ENCODE data around the gene WNT4. TPM values are rescaled to one million over a fixed set of nuclear protein-coding genes. Genes with fewer than 3 reads are reported as not detected.

Gene WNT4
- not detected in 2 replicates for total RNA-seq (2014; rRNA removed; shearing (Covaris generic); ENCODE audit: low replicate concordance)

DNA sequence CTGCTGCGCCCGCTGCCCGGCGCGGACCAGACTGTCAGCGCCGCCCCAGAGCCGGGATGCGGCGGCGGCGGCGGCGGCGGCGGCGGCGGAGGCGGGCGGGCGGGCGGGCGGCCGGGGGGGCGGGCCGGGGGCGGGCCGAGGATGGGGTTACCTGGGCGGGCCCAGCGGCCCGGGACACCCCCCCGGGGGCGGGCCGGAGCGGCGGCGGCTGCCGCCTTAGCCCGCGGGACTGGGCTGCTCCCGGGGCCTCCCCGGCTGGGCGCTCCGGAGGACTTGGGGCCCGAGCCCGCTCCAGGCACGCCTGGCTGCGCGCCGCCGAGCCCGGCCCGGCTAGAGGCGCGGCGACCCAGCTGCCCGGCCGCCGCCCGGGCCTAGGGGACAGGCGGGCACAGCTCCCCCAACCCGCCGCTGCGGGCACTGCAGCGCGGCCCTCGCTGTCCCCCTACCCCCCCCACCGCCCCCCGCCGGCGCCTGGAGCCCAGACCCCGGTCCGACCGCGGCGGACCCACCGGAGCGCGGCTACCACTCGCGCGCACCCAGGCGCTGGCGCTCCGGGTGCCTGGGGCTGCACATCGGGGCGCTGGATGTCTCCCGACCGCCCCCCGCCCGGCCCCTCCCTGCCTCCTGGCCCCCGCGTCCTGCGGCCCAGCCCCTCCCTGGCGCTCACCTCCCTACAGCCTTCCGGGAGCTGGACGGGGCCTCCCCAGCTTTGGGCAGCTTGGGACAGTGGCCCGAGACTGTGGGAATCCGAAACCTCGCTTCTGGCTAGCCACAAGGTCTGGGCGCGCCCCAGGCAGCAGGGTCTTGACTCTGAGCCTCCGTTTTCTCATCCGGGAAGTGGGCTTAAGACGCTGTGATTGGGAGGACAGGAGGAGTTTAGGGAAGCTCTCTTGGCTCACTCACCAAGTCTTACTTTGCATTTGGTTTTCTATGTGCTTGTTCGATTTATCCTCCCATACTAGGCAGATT is at the start of gene WNT4:
TSS of gene WNT4 (minus strand) at position 33 of the 969 bp plus-strand sequence. CDS start 175 bp downstream, outside the sequence.
- Histone ChIP-seq H3K79me2 (ENCODE audit: low read length) (no peaks in the 10 kb centered on the region), H3K27ac (ENCODE audit: low read length) (no peak within 1 kb of the TSS), H4K20me1 (ENCODE audit: insufficient read depth, low read depth, low read length) (no peaks in the 10 kb centered on the region; the same call in 1 of the 2 replicates), H3K4me1 (ENCODE audit: low read length) (no peaks in the 10 kb centered on the region), H3K4me2 (ENCODE audit: low read depth, low read length, poor library complexity, severe bottlenecking) (no peak within 1 kb of the TSS), H3K27me3 (ENCODE audit: low read length) (no peaks in the 10 kb centered on the region), H3K9me3 (ENCODE audit: low read length) (no peaks in the 10 kb centered on the region), H3K36me3 (ENCODE audit: insufficient read depth, low read length) (no peaks in the 10 kb centered on the region), H2AFZ (ENCODE audit: low read length) (no peak within 1 kb of the TSS), H3K9ac (ENCODE audit: low read length) (no peak within 1 kb of the TSS), H3K9me2 (replicated peaks; ENCODE audit: insufficient read depth, low read length) (no peaks in the 10 kb centered on the region), H3K4me3 (ENCODE audit: low read length) (no peak within 1 kb of the TSS)
- DNase-seq: no peak

DNA sequence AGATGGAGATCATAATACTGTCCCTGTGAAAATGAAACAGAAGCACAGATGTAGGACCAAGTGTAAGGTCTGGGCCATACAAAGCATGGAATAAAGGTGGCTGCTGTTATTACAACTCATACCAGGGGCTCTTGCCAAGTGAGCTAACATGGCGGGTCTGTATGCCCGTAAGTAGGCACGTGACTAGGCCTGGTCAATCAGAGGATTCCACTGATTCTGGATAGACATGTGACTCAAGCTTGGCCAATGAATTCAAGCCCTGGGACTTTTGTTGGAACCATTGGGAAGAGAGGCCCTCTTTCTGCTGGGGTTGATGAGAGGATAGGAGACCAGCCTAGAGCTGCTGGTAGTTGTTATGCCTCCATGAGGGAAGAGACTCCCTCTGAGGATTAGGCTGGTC is 47.8 kb upstream of the WNT4 start:
- no peak overlapping the region for H3K9ac ChIP-seq (ENCODE audit: low read length)
- no peaks in the 10 kb centered on the region for H3K36me3 ChIP-seq (ENCODE audit: insufficient read depth, low read length)
- H3K27ac ChIP-seq (ENCODE audit: low read length): no peak overlapping the region
- no peaks in the 10 kb centered on the region for H3K9me3 ChIP-seq (ENCODE audit: low read length)
- no peak overlapping the region for H3K4me3 ChIP-seq (ENCODE audit: low read length)
- H3K79me2 ChIP-seq (ENCODE audit: low read length): no peaks in the 10 kb centered on the region
- no peak overlapping the region for H2AFZ ChIP-seq (ENCODE audit: low read length)
- no peak overlapping the region for H3K4me2 ChIP-seq (ENCODE audit: low read depth, low read length, poor library complexity, severe bottlenecking)
- no peaks in the 10 kb centered on the region for H3K9me2 ChIP-seq (replicated peaks; ENCODE audit: insufficient read depth, low read length)
- no peaks in the 10 kb centered on the region for H3K27me3 ChIP-seq (ENCODE audit: low read length)
- DNase-seq: no peak
- peaks cover 8% of the 10 kb centered on the region; the same call in 1 of the 2 replicates for H3K4me1 ChIP-seq (ENCODE audit: low read length)
- H4K20me1 ChIP-seq (ENCODE audit: insufficient read depth, low read depth, low read length): no peaks in the 10 kb centered on the region

GRCh38 chr1:22190251-22190650 is 47.4 kb upstream of the WNT4 start:
- Histone ChIP-seq H3K36me3 (ENCODE audit: insufficient read depth, low read length) (no peaks in the 10 kb centered on the region), H3K9me3 (ENCODE audit: low read length) (no peaks in the 10 kb centered on the region), H3K9ac (ENCODE audit: low read length) (no peak overlapping the region), H3K9me2 (replicated peaks; ENCODE audit: insufficient read depth, low read length) (no peaks in the 10 kb centered on the region), H3K4me2 (ENCODE audit: low read depth, low read length, poor library complexity, severe bottlenecking) (no peak overlapping the region), H3K4me3 (ENCODE audit: low read length) (no peak overlapping the region), H3K27me3 (ENCODE audit: low read length) (no peaks in the 10 kb centered on the region), H3K79me2 (ENCODE audit: low read length) (no peaks in the 10 kb centered on the region), H2AFZ (ENCODE audit: low read length) (no peak overlapping the region), H4K20me1 (ENCODE audit: insufficient read depth, low read depth, low read length) (no peaks in the 10 kb centered on the region), H3K27ac (ENCODE audit: low read length) (no peak overlapping the region), H3K4me1 (ENCODE audit: low read length) (peaks cover 13% of the 10 kb centered on the region)
- no peak for DNase-seq

DNA sequence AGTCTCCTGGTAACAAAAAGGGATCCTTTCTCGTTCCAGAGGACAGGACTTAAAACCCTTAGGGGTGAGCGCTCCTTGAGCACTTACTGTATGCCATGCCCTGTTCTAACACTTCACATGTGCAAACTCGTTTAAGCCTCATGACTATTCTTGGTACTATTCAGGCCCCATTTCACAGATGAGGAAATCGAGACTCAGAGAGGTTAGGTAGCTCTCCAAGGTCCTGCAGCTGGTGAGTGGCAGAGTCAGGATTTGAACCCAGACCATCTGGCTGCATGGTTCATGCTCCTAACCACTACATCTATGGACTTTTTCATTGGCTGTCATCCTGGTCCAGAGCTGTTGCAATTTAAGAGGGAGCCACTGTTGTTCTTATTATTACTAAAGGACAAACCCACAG is 46.7 kb upstream of the WNT4 start:
- no peak overlapping the region for H3K4me2 ChIP-seq (ENCODE audit: low read depth, low read length, poor library complexity, severe bottlenecking)
- H3K9ac ChIP-seq (ENCODE audit: low read length): no peak overlapping the region
- H3K4me1 ChIP-seq (ENCODE audit: low read length): peaks cover 19% of the 10 kb centered on the region
- H3K27ac ChIP-seq (ENCODE audit: low read length): no peak overlapping the region
- H3K9me3 ChIP-seq (ENCODE audit: low read length): no peaks in the 10 kb centered on the region
- H3K36me3 ChIP-seq (ENCODE audit: insufficient read depth, low read length): no peaks in the 10 kb centered on the region
- H2AFZ ChIP-seq (ENCODE audit: low read length): no peak overlapping the region
- no peak overlapping the region for H3K4me3 ChIP-seq (ENCODE audit: low read length)
- DNase-seq: no peak
- no peaks in the 10 kb centered on the region for H3K27me3 ChIP-seq (ENCODE audit: low read length)
- no peaks in the 10 kb centered on the region for H3K9me2 ChIP-seq (replicated peaks; ENCODE audit: insufficient read depth, low read length)
- no peaks in the 10 kb centered on the region for H4K20me1 ChIP-seq (ENCODE audit: insufficient read depth, low read depth, low read length)
- H3K79me2 ChIP-seq (ENCODE audit: low read length): no peaks in the 10 kb centered on the region

- Histone ChIP-seq H2AFZ (ENCODE audit: low read length) (no peak overlapping the region), H3K4me2 (ENCODE audit: low read depth, low read length, poor library complexity, severe bottlenecking) (no peak overlapping the region)
These were observed 46.0 kb upstream of the WNT4 start for GRCh38 chr1:22188914-22189313.

GRCh38 chr1:22188436-22188835 is 45.5 kb upstream of the WNT4 start:
- Histone ChIP-seq H3K27me3 (ENCODE audit: low read length) (no peaks in the 10 kb centered on the region), H3K79me2 (ENCODE audit: low read length) (no peaks in the 10 kb centered on the region), H3K9me2 (replicated peaks; ENCODE audit: insufficient read depth, low read length) (no peaks in the 10 kb centered on the region), H3K27ac (ENCODE audit: low read length) (no peak overlapping the region), H3K9me3 (ENCODE audit: low read length) (no peaks in the 10 kb centered on the region), H3K36me3 (ENCODE audit: insufficient read depth, low read length) (no peaks in the 10 kb centered on the region), H3K4me2 (ENCODE audit: low read depth, low read length, poor library complexity, severe bottlenecking) (no peak overlapping the region), H3K4me1 (ENCODE audit: low read length) (peaks cover 23% of the 10 kb centered on the region), H3K9ac (ENCODE audit: low read length) (no peak overlapping the region), H2AFZ (ENCODE audit: low read length) (no peak overlapping the region), H4K20me1 (ENCODE audit: insufficient read depth, low read depth, low read length) (no peaks in the 10 kb centered on the region), H3K4me3 (ENCODE audit: low read length) (no peak overlapping the region)
- no peak for DNase-seq

More at GRCh38 chr1:22188914-22189313, 46.0 kb upstream of the WNT4 start:
- Histone ChIP-seq H3K9ac (ENCODE audit: low read length) (no peak overlapping the region), H3K4me3 (ENCODE audit: low read length) (no peak overlapping the region), H4K20me1 (ENCODE audit: insufficient read depth, low read depth, low read length) (no peaks in the 10 kb centered on the region), H3K27ac (ENCODE audit: low read length) (no peak overlapping the region), H3K9me2 (replicated peaks; ENCODE audit: insufficient read depth, low read length) (no peaks in the 10 kb centered on the region), H3K9me3 (ENCODE audit: low read length) (no peaks in the 10 kb centered on the region), H3K79me2 (ENCODE audit: low read length) (no peaks in the 10 kb centered on the region), H3K27me3 (ENCODE audit: low read length) (no peaks in the 10 kb centered on the region), H3K4me1 (ENCODE audit: low read length) (peaks cover 23% of the 10 kb centered on the region), H3K36me3 (ENCODE audit: insufficient read depth, low read length) (no peaks in the 10 kb centered on the region)
- no peak for DNase-seq

DNA sequence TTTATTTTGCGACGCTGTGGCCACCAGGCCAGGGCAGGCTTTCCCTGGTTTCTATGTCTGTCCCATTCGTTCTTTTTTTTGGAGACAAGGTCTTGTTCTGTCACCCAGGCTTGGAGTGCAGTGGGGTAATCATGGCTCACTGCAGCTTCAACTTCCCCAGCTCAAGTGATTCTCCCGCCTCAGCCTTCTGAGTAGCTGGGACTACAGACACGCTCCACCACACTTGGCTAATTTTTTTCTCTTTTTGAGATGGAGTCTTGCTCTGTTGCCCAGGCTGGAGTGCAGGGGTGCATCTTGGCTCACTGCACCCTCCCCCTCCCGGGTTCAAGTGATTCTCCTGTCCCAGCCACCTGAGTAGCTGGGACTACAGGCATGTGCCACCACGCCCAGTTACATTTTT is 43.4 kb upstream of the WNT4 start:
- no peak for DNase-seq
- Histone ChIP-seq H2AFZ (ENCODE audit: low read length) (no peak overlapping the region), H3K4me3 (ENCODE audit: low read length) (no peak overlapping the region), H4K20me1 (ENCODE audit: insufficient read depth, low read depth, low read length) (no peaks in the 10 kb centered on the region), H3K27me3 (ENCODE audit: low read length) (no peaks in the 10 kb centered on the region), H3K36me3 (ENCODE audit: insufficient read depth, low read length) (no peaks in the 10 kb centered on the region), H3K9ac (ENCODE audit: low read length) (no peak overlapping the region), H3K79me2 (ENCODE audit: low read length) (no peaks in the 10 kb centered on the region), H3K4me1 (ENCODE audit: low read length) (peaks cover 23% of the 10 kb centered on the region), H3K27ac (ENCODE audit: low read length) (no peak overlapping the region), H3K9me3 (ENCODE audit: low read length) (no peaks in the 10 kb centered on the region), H3K4me2 (ENCODE audit: low read depth, low read length, poor library complexity, severe bottlenecking) (no peak overlapping the region), H3K9me2 (replicated peaks; ENCODE audit: insufficient read depth, low read length) (no peaks in the 10 kb centered on the region)

DNA sequence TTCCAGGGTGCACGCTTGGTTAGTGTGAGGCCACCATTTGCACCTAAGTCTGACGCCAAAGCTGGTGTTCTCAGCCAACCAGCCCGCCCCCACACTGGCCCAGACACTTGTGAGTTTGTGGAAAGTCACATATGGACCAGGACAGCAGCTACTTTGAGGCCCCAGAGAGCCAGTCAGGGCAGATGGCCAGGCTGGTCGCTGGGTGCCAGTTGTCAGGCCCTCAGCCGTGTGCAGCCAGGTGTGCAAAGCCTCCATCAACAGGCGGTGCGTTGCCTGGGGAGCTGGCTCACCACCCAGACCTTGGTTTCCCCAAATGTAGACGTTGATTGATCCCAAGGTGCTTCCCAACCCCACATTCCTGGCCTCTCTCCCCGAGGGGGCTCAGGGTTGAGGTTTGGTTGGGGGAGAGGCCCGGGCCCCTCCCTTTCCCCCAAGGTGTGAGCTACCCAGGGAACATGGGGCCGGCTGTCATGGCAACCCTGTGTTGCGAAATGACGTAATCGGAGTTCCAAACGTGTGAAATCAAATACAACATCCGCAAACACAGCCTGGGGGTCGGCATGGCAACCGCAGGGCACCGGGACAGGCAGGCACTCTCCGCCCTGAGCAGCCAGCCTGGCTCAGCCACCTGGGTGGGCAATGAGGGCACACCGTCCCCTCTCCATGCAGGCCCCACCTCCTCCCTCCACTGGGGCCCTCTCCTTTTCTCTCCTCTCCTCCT is 42.2 kb upstream of the WNT4 start:
- Histone ChIP-seq H3K36me3 (ENCODE audit: insufficient read depth, low read length) (no peaks in the 10 kb centered on the region), H3K27me3 (ENCODE audit: low read length) (no peaks in the 10 kb centered on the region), H3K27ac (ENCODE audit: low read length) (no peak overlapping the region), H3K4me3 (ENCODE audit: low read length) (no peak overlapping the region), H4K20me1 (ENCODE audit: insufficient read depth, low read depth, low read length) (no peaks in the 10 kb centered on the region), H3K9ac (ENCODE audit: low read length) (no peak overlapping the region), H3K79me2 (ENCODE audit: low read length) (no peaks in the 10 kb centered on the region), H3K9me3 (ENCODE audit: low read length) (no peaks in the 10 kb centered on the region), H3K4me2 (ENCODE audit: low read depth, low read length, poor library complexity, severe bottlenecking) (peak overlapping the region; percentile 23), H3K4me1 (ENCODE audit: low read length) (peaks cover 23% of the 10 kb centered on the region), H2AFZ (ENCODE audit: low read length) (no peak overlapping the region), H3K9me2 (replicated peaks; ENCODE audit: insufficient read depth, low read length) (no peaks in the 10 kb centered on the region)
- no peak for DNase-seq
